GM12878 (cell line): ENCODE data around the gene NR1I3.

Source experiments
- EGR1 ChIP-seq, 2 experiments: IDR thresholded peaks; 1 replicate in 1 of 2; 2 replicates in 1 of 2; pipeline ENCODE4 v1.6.1; 2011 to 2012; ENCODE audit warnings: low read depth in 2 of 2, low read length in 2 of 2, borderline replicate concordance in 1 of 2, mild to moderate bottlenecking in 1 of 2, moderate library complexity in 1 of 2
- FOS ChIP-seq: IDR thresholded peaks from 3 replicates; pipeline ENCODE4 v1.6.1; 2011; ENCODE audit warnings: borderline replicate concordance; ENCODE audit not compliant: insufficient read length; ENCODE audit errors: extremely low read depth
- MEF2A ChIP-seq: IDR thresholded peaks from 2 replicates; pipeline ENCODE4 v1.6.1; 2011; ENCODE audit warnings: low read depth, mild to moderate bottlenecking, low read length, moderate library complexity; ENCODE audit not compliant: insufficient read depth
- MTA2 ChIP-seq: fragments of 450-650 bp; IDR thresholded peaks from 2 replicates; pipeline ENCODE4 v1.6.1; 2016; ENCODE audit warnings: low read depth, mild to moderate bottlenecking, moderate library complexity
- SMC3 ChIP-seq: IDR thresholded peaks from 2 replicates; pipeline ENCODE4 v1.6.1; 2011; ENCODE audit warnings: low read length, improper control_type of control experiment, borderline replicate concordance
- TF ChIP-seq, protein P1 (sequence below), 3 experiments: IDR thresholded peaks in 2 of 3; conservative IDR thresholded peaks in 1 of 3; 2 replicates each; pipeline ENCODE4 v1.5.1; 2011; ENCODE audit warnings: low read depth in 3 of 3, low read length in 3 of 3, mild to moderate bottlenecking in 3 of 3, control low read depth in 2 of 3, moderate library complexity in 2 of 3, inconsistent platforms in 1 of 3, mixed read lengths in 1 of 3; ENCODE audit not compliant: control insufficient read depth in 2 of 3, insufficient read depth in 1 of 3; ENCODE audit errors: extremely low read depth in 1 of 3

DNA sequence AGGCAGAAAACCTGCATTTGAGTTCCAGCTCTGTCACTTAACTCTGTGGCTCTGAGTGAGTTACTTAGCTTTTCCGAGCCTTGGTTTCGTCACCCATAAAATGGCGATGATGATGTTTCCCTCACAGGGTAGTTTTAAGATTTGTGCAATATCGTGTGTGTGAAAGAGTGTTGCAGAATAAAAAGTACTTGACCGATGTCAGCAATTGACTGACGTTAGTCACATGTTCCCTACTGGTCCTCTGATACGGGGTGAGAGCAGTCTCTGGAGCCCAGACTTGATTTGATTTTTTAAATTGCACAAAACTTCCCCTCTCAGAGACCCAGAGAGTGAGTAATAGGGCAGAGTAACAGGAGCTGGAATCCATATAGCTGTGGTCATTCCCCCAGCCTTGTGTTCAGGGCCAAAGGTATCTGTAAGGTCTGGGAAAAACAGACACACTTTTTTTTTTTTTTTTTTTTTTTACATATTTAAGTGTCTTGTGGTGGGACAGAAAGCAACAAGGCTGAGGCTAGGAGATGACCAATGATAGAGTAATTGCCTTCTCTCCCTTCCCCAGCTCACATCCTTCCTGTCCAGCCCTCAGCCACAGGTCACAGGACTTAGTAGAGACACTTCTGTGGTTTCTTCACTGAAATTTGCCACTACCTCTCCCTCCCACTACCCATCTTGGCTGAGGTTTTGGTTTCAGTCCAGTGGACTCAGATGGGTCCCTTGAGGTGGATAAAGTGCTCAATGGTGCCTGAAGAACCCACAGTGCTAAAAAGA lies 20.9 kb downstream of the NR1I3 start:
- peak; percentile 85 for TF ChIP-seq MTA2
- TF ChIP-seq MEF2A, result no peak
- TF ChIP-seq, protein P1, sequence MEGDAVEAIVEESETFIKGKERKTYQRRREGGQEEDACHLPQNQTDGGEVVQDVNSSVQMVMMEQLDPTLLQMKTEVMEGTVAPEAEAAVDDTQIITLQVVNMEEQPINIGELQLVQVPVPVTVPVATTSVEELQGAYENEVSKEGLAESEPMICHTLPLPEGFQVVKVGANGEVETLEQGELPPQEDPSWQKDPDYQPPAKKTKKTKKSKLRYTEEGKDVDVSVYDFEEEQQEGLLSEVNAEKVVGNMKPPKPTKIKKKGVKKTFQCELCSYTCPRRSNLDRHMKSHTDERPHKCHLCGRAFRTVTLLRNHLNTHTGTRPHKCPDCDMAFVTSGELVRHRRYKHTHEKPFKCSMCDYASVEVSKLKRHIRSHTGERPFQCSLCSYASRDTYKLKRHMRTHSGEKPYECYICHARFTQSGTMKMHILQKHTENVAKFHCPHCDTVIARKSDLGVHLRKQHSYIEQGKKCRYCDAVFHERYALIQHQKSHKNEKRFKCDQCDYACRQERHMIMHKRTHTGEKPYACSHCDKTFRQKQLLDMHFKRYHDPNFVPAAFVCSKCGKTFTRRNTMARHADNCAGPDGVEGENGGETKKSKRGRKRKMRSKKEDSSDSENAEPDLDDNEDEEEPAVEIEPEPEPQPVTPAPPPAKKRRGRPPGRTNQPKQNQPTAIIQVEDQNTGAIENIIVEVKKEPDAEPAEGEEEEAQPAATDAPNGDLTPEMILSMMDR (IDR thresholded peaks at IDR 0.05 in 2 of 3, conservative IDR thresholded peaks at IDR 0.05 in 1 of 3; ENCODE audit: control insufficient read depth in 2 of 3, extremely low read depth in 1 of 3, insufficient read depth in 1 of 3, low read depth in 3 of 3, low read length in 3 of 3), result no peak
- peak in 1 of 2 experiments; percentile 16; a peak in 1 of 3 replicates for TF ChIP-seq EGR1 (IDR thresholded peaks at IDR 0.05; ENCODE audit: borderline replicate concordance in 1 of 2, low read depth in 2 of 2, low read length in 2 of 2)
- no peak for TF ChIP-seq FOS
- no peak for TF ChIP-seq SMC3
